Activated CD4-positive, alpha-beta T cell treated with anti-CD3 and anti-CD28 coated beads for 24 hours (primary cell): ENCODE data around the gene MSLN.
A peak's percentile ranks its signal among the peaks of the same experiment; 100 is the strongest.

Experiments
- DNase-seq, 2 donors: peaks; one replicate each; pipeline ENCODE4 v3.0.0-alpha.2; 2020; ENCODE audit warnings: low read depth in 2 of 2

MSLN gene

GRCh38 chr16:804193-805048 is 43.9 kb downstream of the MSLN start:
- no peak for DNase-seq

GRCh38 chr16:805474-805873 is 44.9 kb downstream of the MSLN start:
- no peak for DNase-seq

- DNase-seq: peak; percentile 79 to 80
Observed at GRCh38 chr16:807347-808084, 47.0 kb downstream of the MSLN start.

- no peak for DNase-seq
Observed at GRCh38 chr16:808085-808386, 47.5 kb downstream of the MSLN start.

- DNase-seq: peak; percentile 38 to 41
Observed at GRCh38 chr16:813204-813915, 52.8 kb downstream of the MSLN start.

- no peak for DNase-seq
Observed at GRCh38 chr16:813916-814412, 53.4 kb downstream of the MSLN start.

- no peak for DNase-seq
Observed at GRCh38 chr16:814974-815373, 54.4 kb downstream of the MSLN start.

- DNase-seq: no peak
Observed at GRCh38 chr16:815861-816260, 55.3 kb downstream of the MSLN start.

GRCh38 chr16:817001-817906 is 56.7 kb downstream of the MSLN start:
- DNase-seq: no peak

GRCh38 chr16:818132-818531 is 57.6 kb downstream of the MSLN start:
- DNase-seq: no peak
